Brain pericyte (primary cell): ENCODE data around the gene BPIFB6.

Experiments used
- DNase-seq: peaks from one replicate; pipeline ENCODE4 v3.0.0-alpha.2; 2012; ENCODE audit warnings: low read depth, low spot score

The BPIFB6 gene

DNA sequence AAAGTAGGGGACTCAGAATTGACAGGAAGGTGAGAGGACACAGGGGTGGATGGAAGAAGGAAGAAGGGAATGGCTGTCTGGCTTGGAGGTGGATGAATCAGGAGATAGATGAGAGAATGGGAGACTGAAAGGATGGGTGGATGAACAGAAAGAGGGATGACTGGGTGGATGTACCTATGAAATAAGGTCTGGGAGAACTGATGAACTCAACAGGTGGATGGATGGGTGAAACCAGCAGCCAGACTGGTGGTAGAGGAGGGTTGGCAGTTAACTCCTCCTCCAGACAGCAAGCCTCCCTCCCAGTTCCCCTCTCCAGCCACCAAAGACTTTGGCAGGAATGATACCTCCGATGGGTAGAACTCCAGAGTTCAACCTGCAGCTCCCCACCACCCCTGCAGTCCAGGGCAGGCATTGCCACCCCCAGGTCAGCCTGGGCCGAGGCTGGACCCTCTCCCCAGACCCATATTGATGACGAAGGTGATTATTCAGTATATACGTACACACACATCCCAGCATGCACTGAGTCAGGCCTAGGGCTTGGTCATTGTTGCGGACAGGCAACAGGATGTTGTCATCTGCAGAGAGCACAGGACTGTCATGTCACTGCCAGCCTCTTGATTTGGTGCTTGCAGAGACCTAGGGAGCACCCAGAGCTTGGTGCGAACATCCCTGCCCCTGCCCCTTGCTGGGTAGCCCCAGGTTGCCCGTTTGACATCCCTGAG, 29.2 kb upstream of the BPIFB6 start:
- no peak for DNase-seq

DNA sequence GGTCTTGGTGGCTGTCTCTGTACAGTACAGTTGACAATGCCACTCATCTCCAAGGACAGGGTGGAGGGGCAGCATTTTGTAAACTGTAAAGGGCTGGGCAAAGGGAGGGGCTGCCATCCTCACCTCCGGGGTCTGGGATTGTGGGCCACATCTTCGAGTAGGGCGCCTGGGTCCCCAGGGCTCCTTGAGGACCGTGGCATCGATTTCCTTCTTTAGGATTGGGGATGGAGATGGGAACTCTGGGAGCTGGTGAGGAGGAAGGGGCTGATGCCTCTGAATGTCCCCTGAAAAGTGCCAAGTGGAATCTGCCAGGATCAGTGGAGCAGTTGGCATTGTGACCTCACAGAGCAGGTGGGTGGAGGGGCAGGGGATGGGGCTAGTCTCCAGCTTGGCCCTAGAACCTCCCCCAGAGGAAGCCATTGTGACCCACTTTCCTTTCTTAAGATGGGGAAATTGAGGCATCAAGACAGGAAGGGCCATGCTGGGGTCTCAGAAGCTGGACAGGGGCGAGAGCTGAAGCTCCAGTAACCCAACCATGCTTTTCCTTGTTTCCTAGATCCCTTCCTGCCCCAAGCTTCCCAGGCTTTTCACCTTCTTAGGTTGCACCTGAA, 27.2 kb upstream of the BPIFB6 start, which contains the start of gene SUN5:
Gene SUN5 (minus strand): TSS at position 293 of the 611 bp plus-strand sequence. CDS start 93 bp downstream, at position 200.
- no peak for DNase-seq

DNA sequence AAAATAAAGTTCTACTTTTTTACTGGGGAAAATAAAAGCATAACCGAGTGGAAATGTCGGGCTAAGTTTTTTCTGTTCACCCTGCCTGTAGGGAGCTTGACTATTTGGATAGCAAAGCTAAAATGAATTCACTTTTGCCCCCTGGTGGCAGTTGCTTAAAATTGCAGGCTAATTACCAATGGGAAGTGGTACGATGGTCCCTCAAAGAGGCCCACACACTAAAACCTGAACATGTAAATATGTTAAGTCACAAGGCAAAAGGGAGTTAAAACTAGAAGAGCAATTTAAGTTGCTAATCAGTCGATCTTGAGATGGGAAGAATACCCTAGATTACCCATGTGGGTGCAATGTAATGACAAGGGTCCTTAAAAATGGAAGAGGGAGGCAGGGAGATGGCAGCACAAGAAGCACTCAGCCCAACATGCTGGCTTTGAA, 26.3 kb upstream of the BPIFB6 start:
- DNase-seq, result no peak

DNA sequence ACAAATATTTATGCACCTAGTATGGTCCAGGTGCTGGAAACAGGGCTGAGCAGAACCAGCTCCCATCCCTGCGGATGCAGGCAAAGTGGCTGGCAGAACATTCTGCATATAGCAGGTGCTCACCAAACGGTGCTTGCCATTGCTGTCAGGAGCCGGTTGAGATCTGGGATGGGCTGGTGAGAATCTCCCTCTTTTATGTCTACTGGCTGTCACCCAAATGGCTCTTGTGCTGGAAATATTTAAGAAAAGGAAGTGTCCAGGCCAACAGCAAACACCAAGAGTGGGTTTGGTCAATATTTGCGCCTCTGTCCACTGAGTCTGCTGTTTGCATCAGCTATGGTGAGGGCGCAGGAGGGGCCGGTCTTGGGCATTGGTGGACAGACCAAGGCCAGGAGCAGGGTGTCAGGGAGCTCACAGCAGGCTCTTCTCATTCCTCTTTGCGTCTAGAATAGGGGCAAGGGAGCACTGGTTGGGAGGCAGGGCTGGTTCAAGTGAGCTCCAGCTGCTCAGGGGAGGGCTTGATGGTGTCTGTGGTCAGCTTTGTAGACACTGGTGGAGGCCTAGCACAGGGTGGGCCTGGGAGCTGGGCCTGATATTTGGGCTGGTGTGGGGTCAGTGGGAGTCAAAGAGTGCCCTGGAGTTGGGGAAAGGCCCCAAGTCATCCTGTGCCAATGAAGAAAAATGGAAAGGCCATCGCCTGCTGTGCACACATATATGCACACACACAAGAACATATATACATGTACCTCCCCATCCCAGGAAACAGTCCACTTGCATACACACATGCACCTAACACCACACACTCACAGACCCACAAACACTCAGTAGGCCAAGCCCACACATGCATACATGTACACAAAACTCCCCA, 25.3 kb upstream of the BPIFB6 start:
- no peak for DNase-seq

DNA sequence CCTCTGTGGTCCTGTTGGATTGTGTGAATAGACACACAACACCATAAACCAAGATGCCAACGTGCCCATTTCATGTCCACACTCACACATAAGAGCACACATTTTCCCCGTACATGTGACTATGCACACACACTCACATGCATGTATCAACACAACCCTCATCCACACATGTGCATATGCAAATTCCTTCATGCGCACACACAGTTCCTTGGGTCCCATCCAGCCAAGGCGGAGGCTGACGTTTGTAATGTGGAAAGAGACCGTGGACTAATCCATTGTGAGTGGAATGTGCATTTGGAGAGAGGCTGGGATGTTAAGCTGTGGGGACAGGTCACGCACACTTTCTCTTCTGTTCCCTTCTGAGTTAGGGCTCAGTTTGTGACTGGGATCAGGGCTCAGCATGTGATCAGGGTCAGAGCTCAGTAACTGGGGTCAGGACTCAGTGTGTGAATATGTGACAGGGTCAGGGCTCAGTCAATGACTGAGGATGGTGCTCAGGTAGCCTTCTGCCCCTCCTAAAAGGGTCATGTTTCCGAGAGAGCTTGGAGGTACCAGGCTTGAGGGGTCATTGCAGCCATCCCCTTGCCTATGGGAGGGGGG, 24.6 kb upstream of the BPIFB6 start:
- DNase-seq, result no peak

DNA sequence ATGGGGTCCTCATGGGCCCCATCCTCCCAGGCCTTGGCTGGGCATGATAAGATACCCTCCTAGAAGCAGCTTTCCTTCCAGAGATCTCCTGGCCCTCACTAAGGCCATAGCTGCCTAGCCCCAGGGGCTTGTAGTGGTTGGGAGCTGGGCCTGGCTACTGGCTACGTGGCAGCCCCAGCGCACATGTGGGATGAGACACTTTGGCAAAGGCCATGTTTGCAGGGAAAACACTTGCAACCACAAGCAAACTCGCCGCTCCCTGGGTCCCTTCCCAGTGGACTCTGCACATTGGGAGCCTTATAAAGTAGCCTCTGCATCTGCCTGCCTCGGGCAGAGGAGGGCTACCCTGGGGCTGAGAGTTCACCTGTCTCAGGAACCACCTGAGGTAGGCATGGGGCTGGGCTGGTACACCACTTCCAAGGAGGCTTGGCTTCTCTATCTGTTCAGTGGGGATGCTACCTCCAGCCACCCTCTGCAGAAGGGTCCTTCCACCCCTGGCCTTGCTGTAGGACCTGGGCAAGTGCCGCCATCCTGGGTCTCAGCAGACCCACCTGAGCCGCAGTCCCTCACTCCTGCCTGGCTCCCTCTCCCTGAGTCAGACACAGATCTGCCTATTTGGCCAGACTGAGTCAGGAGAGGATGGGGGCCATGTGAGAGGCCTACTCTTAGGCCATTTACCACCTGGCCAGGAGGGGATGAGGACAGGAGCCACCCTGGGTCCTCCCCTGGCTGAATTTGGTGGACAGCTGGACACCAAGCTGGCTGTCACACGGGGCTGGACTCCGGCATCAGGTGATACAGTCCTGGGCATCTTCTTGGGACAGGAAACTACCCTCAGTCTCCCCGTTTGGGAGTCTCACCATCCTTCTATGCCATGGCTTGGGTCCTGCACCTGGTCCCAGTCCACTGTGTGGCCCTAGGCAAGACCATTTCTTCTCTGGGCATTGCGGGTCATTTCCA, 23.8 kb upstream of the BPIFB6 start, which contains the start of gene BPIFB2:
Gene BPIFB2 (plus strand): TSS at position 329 of the 960 bp plus-strand sequence. CDS start 871 bp downstream, outside the sequence.
- no peak for DNase-seq

DNA sequence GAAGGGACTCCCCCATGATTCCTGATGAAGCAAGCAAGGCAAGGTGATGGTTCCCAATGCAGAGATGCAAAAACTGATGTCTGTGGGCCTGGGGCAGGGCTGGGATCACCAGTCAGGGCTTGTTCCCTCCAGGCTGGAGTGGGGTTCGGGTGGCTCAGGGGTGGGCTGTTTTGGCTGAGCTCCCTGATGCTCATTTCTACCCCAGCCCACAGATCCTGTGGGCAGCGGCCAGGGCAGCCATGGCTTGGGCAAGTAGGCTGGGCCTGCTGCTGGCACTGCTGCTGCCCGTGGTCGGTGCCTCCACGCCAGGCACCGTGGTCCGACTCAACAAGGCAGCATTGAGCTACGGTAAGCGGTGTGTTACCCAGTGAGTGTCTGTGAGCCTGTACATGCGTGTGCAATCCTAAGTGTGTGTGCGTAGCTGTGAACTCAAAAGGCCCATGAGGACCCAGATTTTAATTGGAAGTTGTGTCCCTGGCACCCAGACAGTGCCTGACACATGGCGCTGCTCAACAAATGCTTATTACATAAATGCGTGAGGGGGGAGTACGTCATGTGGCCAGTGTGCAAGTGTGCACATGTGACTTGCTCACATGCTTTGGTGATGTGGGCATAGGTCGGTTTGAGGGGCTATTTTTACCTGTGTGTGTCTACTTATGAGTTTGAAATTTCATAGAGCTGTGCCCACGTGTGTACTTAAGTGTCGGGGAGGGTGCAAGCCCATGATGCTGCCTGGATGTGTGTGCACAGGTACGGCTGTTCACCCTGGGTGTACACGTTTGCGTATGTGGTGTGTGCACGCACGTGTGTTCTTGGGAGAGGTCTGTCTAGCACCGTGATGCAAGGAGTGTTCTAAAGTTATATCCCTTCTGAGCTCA, 22.9 kb upstream of the BPIFB6 start:
- no peak for DNase-seq

DNA sequence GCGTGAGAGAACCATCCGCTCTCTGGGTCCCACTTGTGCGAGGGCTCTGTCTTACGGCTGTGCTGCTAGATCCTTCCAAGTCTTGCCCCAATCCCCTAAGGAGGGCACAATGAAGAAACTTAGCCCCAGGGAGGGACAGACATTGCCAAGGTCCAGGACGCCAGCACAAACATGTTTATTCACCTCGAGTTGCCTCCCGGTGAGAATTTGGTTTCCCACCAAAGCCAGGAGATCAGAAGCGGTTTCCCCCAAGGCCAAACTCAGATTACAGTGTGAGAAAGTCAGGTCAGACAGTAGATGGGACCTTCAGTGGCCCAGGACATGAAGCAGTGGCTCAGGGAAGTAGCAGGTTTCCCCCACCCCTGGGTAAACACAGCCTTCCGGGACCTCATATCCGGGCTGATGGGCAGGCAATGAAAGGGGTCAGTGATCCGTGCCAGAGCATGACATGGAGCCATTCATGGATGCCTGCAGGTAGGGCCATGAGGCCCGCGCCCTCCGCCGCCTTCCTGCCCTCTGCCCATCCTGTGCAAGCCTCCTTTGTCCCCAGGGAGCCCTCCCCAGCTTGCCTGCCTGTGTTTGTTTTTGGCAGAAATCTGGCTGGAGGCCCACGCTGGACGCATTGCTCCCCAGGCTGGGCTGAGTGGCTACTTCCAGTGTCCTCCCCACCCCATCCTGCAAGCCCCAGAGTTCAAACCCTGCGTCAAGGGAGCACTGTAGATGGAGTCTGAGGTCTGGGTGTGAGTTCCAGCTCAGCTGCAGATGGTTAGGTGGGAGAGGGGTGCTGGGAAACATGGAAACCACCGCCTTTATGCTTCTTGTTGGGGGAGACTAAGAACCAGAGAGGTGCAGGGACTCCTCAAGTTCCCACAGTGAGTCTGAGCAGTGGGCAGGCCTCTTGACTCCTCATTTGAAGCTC, 22.0 kb upstream of the BPIFB6 start:
- no peak for DNase-seq

DNA sequence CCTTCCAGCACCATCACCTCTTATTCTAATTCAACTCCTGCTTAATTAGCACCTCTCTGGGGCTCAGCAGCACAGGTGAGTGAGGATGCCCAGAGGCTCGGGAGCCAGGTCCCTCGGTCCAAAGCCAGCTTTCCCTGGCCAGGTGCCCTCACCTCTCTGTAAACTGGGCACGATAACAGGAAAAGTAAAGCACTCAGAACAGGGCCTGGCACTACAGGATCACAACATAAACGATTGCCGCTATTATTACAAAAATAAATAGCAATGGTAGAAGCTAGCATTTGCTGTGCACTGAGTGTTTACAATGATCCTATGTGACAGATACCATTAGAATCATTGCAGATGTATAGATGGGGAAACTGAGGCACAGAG, 21.3 kb upstream of the BPIFB6 start:
- no peak for DNase-seq

DNA sequence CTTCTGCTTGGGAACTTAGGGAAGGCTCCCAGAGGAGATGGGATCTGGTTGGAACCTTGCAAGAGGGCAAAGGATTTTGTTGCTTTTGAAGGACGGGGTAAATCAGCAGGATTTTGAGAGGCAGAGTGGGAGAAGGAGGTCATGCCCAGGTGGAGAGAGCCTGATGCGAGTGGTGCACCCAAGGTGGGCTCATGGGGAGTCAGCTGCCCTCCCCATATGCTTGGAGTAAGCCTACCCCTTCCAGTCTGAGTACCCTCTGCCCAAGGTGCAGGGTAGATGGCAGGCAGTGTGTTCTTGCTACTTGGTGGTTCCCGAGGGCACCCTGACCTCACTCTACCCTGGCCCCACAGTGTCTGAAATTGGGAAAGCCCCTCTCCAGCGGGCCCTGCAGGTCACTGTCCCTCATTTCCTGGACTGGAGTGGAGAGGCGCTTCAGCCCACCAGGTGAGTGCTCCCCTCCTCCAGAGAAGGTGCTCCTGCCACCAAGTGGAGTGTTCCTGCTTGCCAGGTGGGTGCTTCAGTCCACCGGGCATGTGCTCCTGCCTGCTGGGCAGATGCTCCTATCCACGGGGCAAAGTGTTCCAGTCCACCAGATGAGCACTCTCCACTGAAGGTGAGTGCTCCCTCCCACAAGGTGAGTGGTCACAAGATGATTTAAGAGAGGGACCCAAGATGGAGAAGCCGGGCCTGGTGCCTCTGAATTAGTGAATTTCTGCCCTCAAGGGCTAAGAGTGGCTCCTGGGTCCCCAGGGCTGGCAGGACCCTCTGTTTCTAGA, 20.6 kb upstream of the BPIFB6 start:
- no peak for DNase-seq

DNA sequence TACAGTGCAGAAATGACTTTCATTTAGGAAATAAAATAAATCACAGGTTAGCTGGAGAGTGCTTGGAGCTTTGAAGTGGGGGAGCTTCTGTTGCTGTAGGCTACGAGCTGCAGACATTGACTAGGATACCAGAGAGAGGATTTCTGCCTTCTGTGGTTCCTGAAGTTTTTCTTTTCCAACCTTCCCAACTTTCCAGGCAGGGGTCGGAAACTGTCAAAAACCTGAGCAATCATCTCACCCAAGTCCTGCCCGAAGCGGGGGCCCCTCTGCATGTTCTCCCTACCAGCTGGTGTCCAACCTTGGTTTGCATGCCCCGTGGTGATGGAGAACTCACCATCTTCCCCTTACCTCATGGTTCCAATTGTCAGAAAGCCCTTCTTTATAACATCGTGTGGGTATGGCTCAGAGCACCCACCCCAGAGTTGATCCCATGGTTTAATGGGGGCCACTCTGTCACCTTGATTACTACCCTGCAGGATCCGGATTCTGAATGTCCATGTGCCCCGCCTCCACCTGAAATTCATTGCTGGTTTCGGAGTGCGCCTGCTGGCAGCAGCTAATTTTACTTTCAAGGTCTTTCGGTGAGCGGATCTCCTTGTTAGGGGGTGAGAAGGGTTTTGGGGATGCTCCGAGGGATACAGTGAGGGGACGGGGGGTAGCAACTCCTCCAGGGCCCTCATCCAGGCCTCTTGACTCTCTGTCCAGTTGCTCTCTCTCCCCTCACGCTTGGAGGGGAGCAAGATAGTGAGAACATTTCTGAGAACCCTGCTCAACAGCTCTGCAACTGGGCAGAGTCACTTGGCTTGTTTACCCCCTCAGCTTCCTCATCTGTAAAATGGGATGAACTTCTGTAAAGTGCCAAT, 18.9 kb upstream of the BPIFB6 start:
- DNase-seq, result no peak

DNA sequence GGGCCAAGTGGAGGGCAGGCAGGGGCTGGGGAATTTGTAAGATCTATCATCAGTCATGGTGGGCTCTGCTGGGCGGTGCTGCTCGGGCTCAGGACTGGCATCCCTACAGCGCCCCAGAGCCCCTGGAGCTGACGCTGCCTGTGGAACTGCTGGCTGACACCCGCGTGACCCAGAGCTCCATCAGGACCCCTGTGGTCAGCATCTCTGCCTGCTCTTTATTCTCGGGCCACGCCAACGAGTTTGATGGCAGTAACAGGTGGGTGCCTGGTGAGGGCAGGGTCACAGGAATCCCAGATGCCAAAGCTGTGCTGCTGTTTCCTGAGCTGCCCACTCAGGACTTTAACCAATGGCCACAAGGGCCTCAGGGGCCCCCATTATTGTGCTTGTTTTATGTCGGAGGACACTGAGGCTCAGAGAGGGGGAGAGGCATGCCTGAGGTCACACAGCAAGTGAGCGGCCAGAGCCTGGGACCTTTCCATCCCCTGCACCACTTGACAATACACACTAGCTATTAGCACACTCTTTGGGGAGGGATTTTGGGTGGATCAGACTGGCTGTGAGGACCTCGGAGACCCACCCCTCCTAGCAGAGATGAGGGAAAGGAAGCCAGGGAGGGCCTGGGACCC, 17.6 kb upstream of the BPIFB6 start:
- no peak for DNase-seq

DNA sequence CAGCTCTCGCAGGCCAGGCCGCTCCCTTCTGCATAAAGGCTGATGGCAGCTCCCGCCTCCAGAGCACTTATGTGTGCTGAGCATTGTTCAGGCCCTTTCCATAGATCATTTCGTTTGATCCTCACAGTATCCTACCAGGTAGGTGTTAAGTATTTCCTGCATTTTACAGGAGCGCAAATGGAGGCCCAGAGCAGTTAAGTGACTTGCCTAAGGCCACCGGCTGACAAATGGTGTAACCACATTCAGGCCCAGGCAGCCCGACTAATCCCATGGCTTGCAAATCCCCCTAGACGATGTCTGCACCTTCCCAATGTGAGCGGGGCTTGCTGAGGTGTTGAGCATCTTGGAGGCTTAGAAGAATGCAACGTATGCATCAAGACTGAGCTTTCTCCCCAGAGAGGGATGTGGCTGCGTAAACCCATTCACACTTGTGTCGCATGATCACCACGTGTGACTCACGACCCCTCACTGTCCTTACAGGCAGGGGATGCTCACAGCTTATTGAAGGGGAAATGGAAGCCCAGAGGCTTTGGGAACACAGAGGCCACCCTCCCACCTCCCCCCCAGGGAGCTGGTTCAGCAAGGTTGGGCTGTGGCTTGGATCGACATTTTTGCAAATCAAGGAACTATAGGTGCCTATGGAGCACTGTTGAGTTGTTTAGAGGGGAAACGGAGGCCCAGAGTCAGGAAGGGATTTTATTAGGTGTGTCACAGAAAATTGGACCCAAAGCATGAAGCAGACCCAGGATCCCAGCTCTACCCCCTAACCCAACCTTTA, 16.9 kb upstream of the BPIFB6 start:
- DNase-seq, result no peak

DNA sequence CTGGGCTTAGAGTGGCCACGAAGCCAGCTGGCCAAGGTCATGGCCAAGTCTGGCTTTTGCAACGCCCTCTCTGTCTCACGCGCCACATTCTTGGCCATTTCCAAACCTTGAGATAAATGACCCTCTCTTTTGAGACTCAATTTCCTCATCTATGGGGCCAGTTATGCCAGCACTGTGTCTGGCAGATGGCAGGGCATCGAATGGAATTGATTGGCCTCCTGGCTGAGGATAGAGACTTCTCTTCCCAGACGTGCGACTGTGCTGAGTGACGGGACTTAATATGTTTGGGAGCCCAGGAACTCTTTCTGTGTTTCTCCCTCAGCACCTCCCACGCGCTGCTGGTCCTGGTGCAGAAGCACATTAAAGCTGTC, 16.3 kb upstream of the BPIFB6 start:
- no peak for DNase-seq

DNA sequence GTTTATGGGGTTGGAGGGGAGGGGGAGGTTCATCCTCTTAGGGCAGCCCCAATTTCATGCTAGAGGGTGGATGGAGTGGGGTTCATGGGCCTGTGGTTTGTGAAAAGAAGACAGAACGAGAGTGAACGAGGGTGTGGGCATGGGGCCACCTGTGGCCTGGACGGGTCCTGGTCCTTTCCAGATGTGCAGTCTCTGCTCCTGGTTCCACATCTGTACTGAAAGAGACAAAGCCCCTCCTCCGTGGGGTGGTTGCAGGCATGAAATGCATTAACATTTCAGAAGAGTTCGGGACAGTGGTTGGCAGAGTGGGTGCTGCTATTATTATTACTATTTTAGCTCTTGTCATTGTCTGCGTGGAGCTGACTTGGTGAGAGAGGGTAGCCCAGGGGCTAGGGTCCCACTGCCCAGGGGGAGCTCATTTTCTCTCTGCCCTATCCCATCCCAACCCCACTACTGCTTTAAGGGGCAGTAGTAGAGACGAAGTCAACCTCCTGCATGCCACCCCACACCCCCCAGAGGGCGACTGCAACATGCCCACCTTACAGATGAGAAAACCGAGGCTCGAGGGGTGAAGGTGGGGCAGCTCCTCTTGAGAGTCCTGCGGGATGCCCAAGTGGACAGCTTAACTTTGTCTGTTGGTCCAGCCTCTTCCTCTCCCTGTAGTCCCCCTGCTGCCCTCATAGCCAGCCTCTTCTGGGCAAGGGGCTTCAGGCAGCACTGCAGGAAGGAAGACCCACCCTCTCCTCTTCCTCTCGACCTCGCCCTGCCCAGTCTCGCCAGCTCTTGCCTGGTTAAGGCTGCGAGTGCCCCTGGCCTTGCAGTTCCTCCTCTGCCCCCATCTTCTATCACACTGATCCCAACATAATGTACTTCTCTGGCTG, 15.5 kb upstream of the BPIFB6 start:
- no peak for DNase-seq
